Activated T-helper 17 cell treated with anti-CD3 and anti-CD28 coated beads, Interleukin-2, amount 50 U/mL, for 72 hours (primary cell): ENCODE results near the gene MAST4. TPM values are rescaled to one million over a fixed set of nuclear protein-coding genes. Genes with fewer than 3 reads are reported as not detected.

Experiments used
- ATAC-seq: fragments of 150-1000 bp; cut with Tn5 transposase; replicated peaks from 2 replicates; pipeline ENCODE4 v1.10.0; 2021; ENCODE audit warnings: mild to moderate bottlenecking, moderate library complexity
- H3K27ac Mint-ChIP-seq: one replicate; pipeline ENCODE4 v1.8.0; 2022; ENCODE audit warnings: mixed read lengths
- H3K27me3 Mint-ChIP-seq: one replicate; pipeline ENCODE4 v1.8.0; 2022; ENCODE audit warnings: mixed read lengths
- H3K36me3 Mint-ChIP-seq: one replicate; pipeline ENCODE4 v1.8.0; 2022; ENCODE audit warnings: low read depth, mild to moderate bottlenecking, mixed read lengths
- H3K4me1 Mint-ChIP-seq: one replicate; pipeline ENCODE4 v1.8.0; 2022; ENCODE audit warnings: mixed read lengths
- H3K4me3 Mint-ChIP-seq: one replicate; pipeline ENCODE4 v1.8.0; 2022; ENCODE audit warnings: mild to moderate bottlenecking, mixed read lengths
- H3K9me3 Mint-ChIP-seq: one replicate; pipeline ENCODE4 v1.8.0; 2022; ENCODE audit warnings: mixed read lengths
- total RNA-seq, 2 donors: library from RNA; stranded (reverse); gene quantifications; one replicate each; pipeline ENCODE4 v1.2.3, GENCODE V29; 2022

Gene MAST4
- total RNA-seq, 2 donors from 2014 or later: 42.1 to 103 TPM

- H3K9me3 Mint-ChIP-seq: no peaks in the 10 kb centered on the region
- H3K27ac Mint-ChIP-seq: no peak overlapping the region
- peaks cover 49% of the 10 kb centered on the region for H3K36me3 Mint-ChIP-seq
- H3K27me3 Mint-ChIP-seq: no peaks in the 10 kb centered on the region
- no peak for ATAC-seq
- peaks cover 21% of the 10 kb centered on the region for H3K4me1 Mint-ChIP-seq
- no peak overlapping the region for H3K4me3 Mint-ChIP-seq
Measured at GRCh38 chr5:67047616-67048015, 451.4 kb downstream of the MAST4 start.

- H3K36me3 Mint-ChIP-seq: peaks cover 57% of the 10 kb centered on the region
- H3K27ac Mint-ChIP-seq: peak overlapping the region; percentile 11
- peaks cover 18% of the 10 kb centered on the region for H3K4me1 Mint-ChIP-seq
- no peaks in the 10 kb centered on the region for H3K27me3 Mint-ChIP-seq
- H3K9me3 Mint-ChIP-seq: no peaks in the 10 kb centered on the region
- peak overlapping the region; percentile 1 for H3K4me3 Mint-ChIP-seq
- no peak for ATAC-seq
Measured at GRCh38 chr5:67050125-67050524, 453.9 kb downstream of the MAST4 start.

- H3K9me3 Mint-ChIP-seq: no peaks in the 10 kb centered on the region
- H3K27me3 Mint-ChIP-seq: no peaks in the 10 kb centered on the region
- H3K36me3 Mint-ChIP-seq: peaks cover 58% of the 10 kb centered on the region
- peak overlapping the region; percentile 11 for H3K27ac Mint-ChIP-seq
- H3K4me1 Mint-ChIP-seq: peaks cover 18% of the 10 kb centered on the region
- H3K4me3 Mint-ChIP-seq: peak overlapping the region; percentile 1
- ATAC-seq: peak; percentile 32
Measured at GRCh38 chr5:67050635-67051034, 454.4 kb downstream of the MAST4 start.

DNA sequence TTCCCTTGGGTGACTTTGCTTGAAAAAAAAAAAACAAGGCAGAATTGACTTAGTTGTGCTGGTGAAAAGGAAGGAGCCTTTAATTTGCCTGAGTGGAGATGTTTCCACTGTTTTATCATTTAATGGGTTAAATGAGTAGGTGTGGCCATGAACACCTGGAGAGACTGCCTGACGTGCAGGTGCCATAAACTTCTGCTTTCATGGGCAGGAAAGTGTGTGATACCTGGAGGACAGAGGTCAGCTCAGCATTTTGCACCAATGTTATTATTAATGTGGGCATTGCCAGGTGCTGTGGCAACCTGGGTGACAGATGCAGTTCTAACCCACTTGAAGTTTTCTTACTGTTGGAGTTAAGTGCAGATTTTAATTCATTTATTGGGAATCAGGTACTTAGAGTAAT lies 455.0 kb downstream of the MAST4 start:
- H3K36me3 Mint-ChIP-seq: peaks cover 58% of the 10 kb centered on the region
- no peak for ATAC-seq
- H3K4me3 Mint-ChIP-seq: no peak overlapping the region
- H3K4me1 Mint-ChIP-seq: peaks cover 17% of the 10 kb centered on the region
- H3K9me3 Mint-ChIP-seq: no peaks in the 10 kb centered on the region
- H3K27ac Mint-ChIP-seq: no peak overlapping the region
- no peaks in the 10 kb centered on the region for H3K27me3 Mint-ChIP-seq

- H3K9me3 Mint-ChIP-seq: no peaks in the 10 kb centered on the region
Measured at GRCh38 chr5:67052034-67052433, 455.8 kb downstream of the MAST4 start.

DNA sequence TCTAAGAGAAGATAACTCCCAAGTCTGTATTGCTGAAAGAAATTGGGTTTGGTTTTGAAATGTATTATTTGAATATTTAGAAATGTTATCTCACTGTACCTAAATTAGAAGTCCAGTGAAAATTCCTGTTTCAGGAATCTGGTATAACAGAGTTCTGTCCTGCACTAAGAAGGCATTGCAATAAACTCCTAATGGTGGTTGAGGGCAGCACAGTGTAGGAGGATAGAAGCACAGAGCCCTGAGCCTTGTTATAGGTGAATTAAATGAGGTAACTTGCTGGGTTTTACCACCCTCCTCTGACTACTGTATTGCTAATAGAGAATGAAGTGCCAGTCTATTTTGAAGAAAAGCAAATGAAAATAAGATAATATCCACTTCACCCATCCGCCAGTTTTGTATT lies 457.0 kb downstream of the MAST4 start:
- no peak overlapping the region for H3K27ac Mint-ChIP-seq
- H3K27me3 Mint-ChIP-seq: no peaks in the 10 kb centered on the region
- H3K4me1 Mint-ChIP-seq: peaks cover 13% of the 10 kb centered on the region
- ATAC-seq: no peak
- H3K9me3 Mint-ChIP-seq: no peaks in the 10 kb centered on the region
- no peak overlapping the region for H3K4me3 Mint-ChIP-seq
- H3K36me3 Mint-ChIP-seq: peaks cover 63% of the 10 kb centered on the region

More at GRCh38 chr5:67052034-67052433, 455.8 kb downstream of the MAST4 start:
- Mint-ChIP-seq H3K4me3 (no peak overlapping the region), H3K27me3 (no peaks in the 10 kb centered on the region), H3K27ac (no peak overlapping the region), H3K4me1 (peaks cover 13% of the 10 kb centered on the region), H3K36me3 (peaks cover 62% of the 10 kb centered on the region)
- no peak for ATAC-seq

DNA sequence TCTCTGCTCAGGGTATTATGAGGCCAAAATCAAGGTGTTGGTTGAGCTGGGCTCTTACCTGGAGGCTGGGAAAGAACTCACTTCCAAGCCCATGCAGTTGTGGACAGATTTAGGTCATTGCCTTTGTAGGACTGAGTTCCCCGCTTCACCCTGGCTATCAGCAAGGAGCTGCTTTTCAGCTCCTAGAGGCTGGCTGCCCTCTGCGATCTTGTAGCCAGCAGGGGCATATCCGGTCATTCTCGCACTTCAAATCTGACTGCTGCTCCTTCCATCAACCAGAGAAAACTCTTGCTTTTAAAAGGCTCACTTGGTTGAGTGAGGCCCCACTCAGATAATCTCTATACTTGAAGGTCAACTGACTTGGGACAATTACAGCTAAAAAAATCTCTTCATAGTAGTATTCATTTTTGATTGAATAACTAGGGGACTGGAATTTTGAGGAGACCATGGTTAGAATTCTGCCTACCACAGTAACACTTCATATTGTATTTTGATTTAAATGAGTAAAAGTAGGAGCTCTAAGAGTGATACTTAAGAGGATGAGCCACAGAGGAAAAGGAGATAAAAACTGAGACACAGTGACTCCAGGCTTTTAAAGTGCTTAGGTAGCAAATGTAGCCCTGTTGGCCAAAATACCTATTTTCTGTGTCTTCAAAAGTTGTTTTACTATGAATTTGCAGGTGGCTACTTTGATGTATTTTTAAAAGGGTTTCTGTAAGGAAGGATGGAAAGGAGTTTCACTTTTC lies 463.0 kb downstream of the MAST4 start:
- no peaks in the 10 kb centered on the region for H3K9me3 Mint-ChIP-seq
- no peaks in the 10 kb centered on the region for H3K27me3 Mint-ChIP-seq
- peaks cover 96% of the 10 kb centered on the region for H3K36me3 Mint-ChIP-seq
- H3K4me3 Mint-ChIP-seq: no peak overlapping the region
- no peak for ATAC-seq
- peaks cover 11% of the 10 kb centered on the region for H3K4me1 Mint-ChIP-seq
- H3K27ac Mint-ChIP-seq: no peak overlapping the region

GRCh38 chr5:67059744-67060490 lies 463.7 kb downstream of the MAST4 start:
- Mint-ChIP-seq H3K9me3 (no peaks in the 10 kb centered on the region), H3K4me1 (peaks cover 12% of the 10 kb centered on the region), H3K4me3 (no peak overlapping the region), H3K27ac (no peak overlapping the region), H3K27me3 (no peaks in the 10 kb centered on the region), H3K36me3 (peaks cover 93% of the 10 kb centered on the region)
- no peak for ATAC-seq

DNA sequence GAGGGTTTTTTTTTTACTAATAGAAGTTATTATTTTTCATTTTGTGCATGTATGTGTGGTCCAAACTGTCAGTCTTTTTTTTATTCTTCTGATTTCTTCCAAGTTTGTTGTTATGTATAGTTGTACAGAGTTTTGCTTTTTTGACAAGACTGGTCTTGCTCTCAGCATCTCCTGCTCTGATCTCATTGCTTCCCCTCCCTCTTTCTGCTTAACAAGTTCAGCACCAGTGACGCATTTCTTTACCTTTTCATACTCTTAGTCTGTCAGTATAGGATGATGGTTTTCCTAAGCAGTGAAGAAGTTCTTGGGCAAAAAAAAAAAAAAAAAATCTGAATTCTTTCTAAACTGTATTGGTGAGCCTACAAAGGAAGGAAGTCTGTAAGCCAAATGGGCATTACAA lies 465.3 kb downstream of the MAST4 start:
- Mint-ChIP-seq H3K27ac (no peak overlapping the region), H3K9me3 (no peaks in the 10 kb centered on the region), H3K4me3 (no peak overlapping the region)

DNA sequence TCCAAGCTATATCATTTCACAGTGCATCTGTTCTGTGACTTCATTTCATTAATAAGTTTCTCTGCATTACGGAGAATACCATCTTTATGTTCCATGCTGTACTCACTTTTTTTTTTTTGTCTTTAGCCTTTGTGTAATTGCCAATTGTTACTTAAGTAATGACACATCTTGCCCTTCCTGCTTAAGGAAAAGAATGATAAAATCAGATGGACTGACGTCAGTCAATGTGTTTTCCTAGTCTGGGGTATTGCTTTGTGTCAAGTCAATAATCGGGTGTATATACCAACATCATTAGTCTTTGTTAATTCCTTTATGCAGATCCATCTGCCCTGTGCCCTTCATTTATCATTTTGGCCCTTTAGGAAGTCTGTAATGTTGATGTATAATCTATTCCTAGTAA lies 466.9 kb downstream of the MAST4 start:
- Mint-ChIP-seq H3K36me3 (peaks cover 89% of the 10 kb centered on the region), H3K4me3 (no peak overlapping the region), H3K27me3 (no peaks in the 10 kb centered on the region), H3K9me3 (no peaks in the 10 kb centered on the region), H3K27ac (no peak overlapping the region), H3K4me1 (peaks cover 22% of the 10 kb centered on the region)
- ATAC-seq: no peak

More for the DNA sequence above, 465.3 kb downstream of the MAST4 start:
- Mint-ChIP-seq H3K36me3 (peaks cover 89% of the 10 kb centered on the region), H3K4me1 (peaks cover 22% of the 10 kb centered on the region), H3K27me3 (no peaks in the 10 kb centered on the region)
- ATAC-seq: no peak

DNA sequence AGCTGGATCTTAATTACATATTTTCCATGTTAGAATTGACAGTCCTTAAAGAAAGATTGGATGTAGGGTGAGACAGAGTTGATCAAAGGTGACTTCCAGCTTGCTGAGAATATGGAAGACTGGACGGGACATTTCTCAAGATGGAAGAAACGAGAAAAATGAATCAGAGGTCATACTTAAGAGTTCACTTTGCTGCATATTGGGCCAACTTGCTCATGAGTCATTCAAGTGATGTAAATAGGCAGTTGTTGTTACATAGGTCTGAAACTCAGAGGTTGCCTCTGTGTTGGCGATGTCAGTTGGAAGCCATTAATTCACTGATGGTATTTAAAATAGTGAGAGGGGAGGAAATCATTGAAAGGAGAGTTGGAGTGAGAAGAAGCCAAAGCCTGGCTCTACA lies 467.6 kb downstream of the MAST4 start:
- peaks cover 85% of the 10 kb centered on the region for H3K36me3 Mint-ChIP-seq
- H3K27ac Mint-ChIP-seq: peak overlapping the region; percentile 12
- ATAC-seq: peak; percentile 38
- no peaks in the 10 kb centered on the region for H3K27me3 Mint-ChIP-seq
- H3K9me3 Mint-ChIP-seq: no peaks in the 10 kb centered on the region
- H3K4me3 Mint-ChIP-seq: peak overlapping the region; percentile 1
- H3K4me1 Mint-ChIP-seq: peaks cover 22% of the 10 kb centered on the region

DNA sequence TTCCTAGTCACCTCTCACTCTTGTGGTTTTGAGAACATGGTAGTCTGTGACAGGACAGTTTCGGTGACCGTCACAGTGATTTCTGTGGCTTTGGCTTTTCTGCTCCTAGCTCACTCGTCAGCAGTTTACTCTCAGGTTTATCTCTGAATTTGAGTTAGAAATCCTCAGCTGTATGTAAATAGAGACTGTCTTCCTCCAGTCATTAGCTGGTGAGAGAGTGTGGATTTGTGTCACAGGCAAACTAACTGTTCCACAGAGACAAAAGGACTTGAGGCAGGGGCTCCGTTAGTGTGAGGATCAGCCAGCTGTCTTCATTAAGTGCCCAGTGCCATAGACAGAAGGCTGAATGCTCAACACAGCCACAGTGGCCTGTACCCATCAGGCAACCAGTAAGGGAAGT lies 469.0 kb downstream of the MAST4 start:
- H3K4me3 Mint-ChIP-seq: peak overlapping the region; percentile 48
- H3K27ac Mint-ChIP-seq: peak overlapping the region; percentile 73
- H3K4me1 Mint-ChIP-seq: peaks cover 22% of the 10 kb centered on the region
- no peaks in the 10 kb centered on the region for H3K27me3 Mint-ChIP-seq
- no peaks in the 10 kb centered on the region for H3K9me3 Mint-ChIP-seq
- ATAC-seq: peak; percentile 93
- H3K36me3 Mint-ChIP-seq: peaks cover 85% of the 10 kb centered on the region

DNA sequence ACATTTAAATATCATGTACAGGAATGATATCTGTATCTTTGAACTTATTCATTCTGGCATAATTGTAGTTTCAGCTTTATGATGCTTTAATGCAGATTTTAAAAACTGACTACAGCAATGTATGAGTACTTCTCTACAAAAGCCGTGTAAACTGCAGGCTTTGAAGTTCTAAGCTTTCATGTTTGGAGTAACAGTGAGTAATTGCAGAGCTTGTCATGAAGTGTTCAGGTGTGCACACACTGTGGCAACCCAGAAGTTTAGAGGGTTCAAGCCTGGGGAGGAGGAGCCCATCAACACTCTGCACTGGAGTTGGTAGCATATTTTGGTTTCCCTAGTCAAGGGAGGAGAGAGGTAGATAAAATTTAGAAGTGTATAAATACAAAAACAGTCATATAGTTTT lies 469.5 kb downstream of the MAST4 start:
- Mint-ChIP-seq H3K4me3 (peak overlapping the region; percentile 48), H3K4me1 (peaks cover 22% of the 10 kb centered on the region), H3K9me3 (no peaks in the 10 kb centered on the region), H3K27me3 (no peaks in the 10 kb centered on the region), H3K27ac (peak overlapping the region; percentile 73), H3K36me3 (peaks cover 80% of the 10 kb centered on the region)
- ATAC-seq: peak; percentile 59

DNA sequence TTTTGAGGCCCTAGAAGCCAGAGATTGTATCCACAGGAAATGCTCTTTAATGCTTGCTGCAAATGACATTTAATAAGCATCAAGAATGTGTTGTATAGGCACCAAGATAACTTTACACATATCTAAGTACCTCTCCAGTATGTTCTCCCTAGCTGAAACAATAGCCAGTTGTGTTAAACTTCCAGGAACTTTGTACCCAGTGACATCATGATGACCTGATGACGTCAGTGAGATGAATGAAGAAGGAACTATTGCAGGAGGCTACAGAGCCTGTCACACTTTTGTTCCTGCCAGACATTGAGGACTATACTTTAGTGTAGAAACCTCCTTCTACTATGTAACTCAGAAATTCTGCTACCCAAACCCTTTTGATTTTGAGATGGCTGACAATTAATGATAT lies 470.6 kb downstream of the MAST4 start:
- no peak for ATAC-seq
- no peak overlapping the region for H3K27ac Mint-ChIP-seq
- no peaks in the 10 kb centered on the region for H3K27me3 Mint-ChIP-seq
- H3K36me3 Mint-ChIP-seq: peaks cover 69% of the 10 kb centered on the region
- no peak overlapping the region for H3K4me3 Mint-ChIP-seq
- no peaks in the 10 kb centered on the region for H3K9me3 Mint-ChIP-seq
- peaks cover 17% of the 10 kb centered on the region for H3K4me1 Mint-ChIP-seq

GRCh38 chr5:67073045-67073680 lies 477.0 kb downstream of the MAST4 start:
- no peak overlapping the region for H3K27ac Mint-ChIP-seq
- no peaks in the 10 kb centered on the region for H3K27me3 Mint-ChIP-seq
- no peak for ATAC-seq
- H3K4me1 Mint-ChIP-seq: peaks cover 8% of the 10 kb centered on the region
- no peak overlapping the region for H3K4me3 Mint-ChIP-seq
- H3K36me3 Mint-ChIP-seq: peaks cover 32% of the 10 kb centered on the region
- H3K9me3 Mint-ChIP-seq: no peaks in the 10 kb centered on the region
